GM12891 (cell line): Measurements from ENCODE around the gene SNCB.
"Not testable (repeated sequence)": the region's sequence is repeated elsewhere in the genome, so short reads cannot be mapped to it uniquely, and the experiment has no call there.

Experiments used
- DNase-seq: peaks from one replicate; pipeline ENCODE4 v3.0.0; 2011; ENCODE audit warnings: low spot score; ENCODE audit not compliant: insufficient read length
- FAIRE-seq: peaks from 2 replicates; lab custom pipeline; 2011; peaks lifted over from hg19 to GRCh38; lab: Jason Lieb, UNC
- PAX5 ChIP-seq: IDR thresholded peaks from 2 replicates; pipeline ENCODE4 v1.6.1; 2011; ENCODE audit warnings: low read length, moderate library complexity, mild to moderate bottlenecking; ENCODE audit not compliant: insufficient read depth, severe bottlenecking
- POLR2A ChIP-seq: IDR thresholded peaks from 2 replicates; pipeline ENCODE4 v1.6.1; 2011; ENCODE audit warnings: low read depth, low read length, control low read depth
- POLR2AphosphoS5 ChIP-seq: IDR thresholded peaks from 2 replicates; pipeline ENCODE4 v1.6.1; 2011; ENCODE audit warnings: low read depth, low read length, control low read depth
- POU2F2 ChIP-seq: IDR thresholded peaks from 2 replicates; pipeline ENCODE4 v1.6.1; 2011; ENCODE audit warnings: low read depth, mild to moderate bottlenecking, control low read depth, low read length, moderate library complexity
- SPI1 ChIP-seq: IDR thresholded peaks from 2 replicates; pipeline ENCODE4 v1.6.1; 2011; ENCODE audit warnings: low read depth, low read length, control low read depth
- TAF1 ChIP-seq: IDR thresholded peaks from 2 replicates; pipeline ENCODE4 v1.6.1; 2011; ENCODE audit warnings: low read depth, low read length, control low read depth

The SNCB gene

GRCh38 chr5:176606875-176607274 lies 23.5 kb downstream of the SNCB start:
- FAIRE-seq (no peak), DNase-seq (no peak)
- TF ChIP-seq POLR2A (no peak), POLR2AphosphoS5 (no peak), POU2F2 (no peak), TAF1 (no peak), SPI1 (no peak), PAX5 (no peak)

GRCh38 chr5:176606032-176606431 lies 24.3 kb downstream of the SNCB start:
- TF ChIP-seq POLR2AphosphoS5 (no peak), SPI1 (no peak), POU2F2 (no peak), POLR2A (no peak), PAX5 (no peak), TAF1 (no peak)
- FAIRE-seq = no peak
- no peak for DNase-seq

GRCh38 chr5:176603091-176603490 lies 27.2 kb downstream of the SNCB start:
- FAIRE-seq (no peak), DNase-seq (no peak)

GRCh38 chr5:176601901-176602482 lies 28.3 kb downstream of the SNCB start:
- FAIRE-seq = no peak
- DNase-seq = no peak
- TF ChIP-seq TAF1 = no peak

More at GRCh38 chr5:176603091-176603490, 27.2 kb downstream of the SNCB start:
- TF ChIP-seq SPI1 (no peak), POU2F2 (no peak), TAF1 (no peak), PAX5 (no peak), POLR2A (no peak), POLR2AphosphoS5 (no peak)

GRCh38 chr5:176599749-176600430 lies 30.4 kb downstream of the SNCB start:
- DNase-seq, FAIRE-seq: not testable (repeated sequence)

- DNase-seq (no peak), FAIRE-seq (no peak)
- no peak for TF ChIP-seq TAF1
- TF ChIP-seq POLR2AphosphoS5 = no peak
- TF ChIP-seq SPI1 = no peak
- TF ChIP-seq PAX5 = no peak
- no peak for TF ChIP-seq POLR2A
- no peak for TF ChIP-seq POU2F2
These were observed 32.6 kb downstream of the SNCB start for GRCh38 chr5:176597417-176598389.

GRCh38 chr5:176596689-176597416 lies 33.5 kb downstream of the SNCB start:
- no peak for TF ChIP-seq POU2F2
- TF ChIP-seq POLR2AphosphoS5 = no peak
- TF ChIP-seq SPI1 = no peak
- DNase-seq (peak; percentile 73), FAIRE-seq (peak; percentile 64)

- TF ChIP-seq POLR2AphosphoS5 = no peak
- FAIRE-seq (no peak), DNase-seq (no peak)
These were observed 34.2 kb downstream of the SNCB start for GRCh38 chr5:176596069-176596644.

GRCh38 chr5:176595386-176595943 lies 34.9 kb downstream of the SNCB start:
- DNase-seq (no peak), FAIRE-seq (no peak)
- TF ChIP-seq TAF1 (no peak), PAX5 (no peak), SPI1 (no peak)

- TF ChIP-seq POLR2A (no peak), POU2F2 (no peak), PAX5 (no peak), POLR2AphosphoS5 (no peak), SPI1 (no peak), TAF1 (no peak)
- FAIRE-seq = no peak
These were observed 35.8 kb downstream of the SNCB start for GRCh38 chr5:176594554-176594953.

More at GRCh38 chr5:176594554-176594953, 35.8 kb downstream of the SNCB start:
- no peak for DNase-seq
